GM10266 (cell line): ENCODE results near the gene CNGA3.

Experiments used
- DNase-seq: peaks from one replicate; pipeline ENCODE4 v3.0.0; 2012; ENCODE audit errors: extremely low spot score
- CTCF ChIP-seq: IDR thresholded peaks from 2 replicates; pipeline ENCODE4 v1.5.1; 2012; ENCODE audit warnings: mild to moderate bottlenecking, low read depth; ENCODE audit not compliant: control insufficient read depth, insufficient read depth; ENCODE audit errors: missing control alignments

The CNGA3 gene

GRCh38 chr2:98390571-98391476, 44.6 kb downstream of the CNGA3 start:
- TF ChIP-seq CTCF, result no peak
- DNase-seq, result no peak

GRCh38 chr2:98391581-98392270, 45.5 kb downstream of the CNGA3 start:
- TF ChIP-seq CTCF, result no peak
- DNase-seq, result no peak

DNA sequence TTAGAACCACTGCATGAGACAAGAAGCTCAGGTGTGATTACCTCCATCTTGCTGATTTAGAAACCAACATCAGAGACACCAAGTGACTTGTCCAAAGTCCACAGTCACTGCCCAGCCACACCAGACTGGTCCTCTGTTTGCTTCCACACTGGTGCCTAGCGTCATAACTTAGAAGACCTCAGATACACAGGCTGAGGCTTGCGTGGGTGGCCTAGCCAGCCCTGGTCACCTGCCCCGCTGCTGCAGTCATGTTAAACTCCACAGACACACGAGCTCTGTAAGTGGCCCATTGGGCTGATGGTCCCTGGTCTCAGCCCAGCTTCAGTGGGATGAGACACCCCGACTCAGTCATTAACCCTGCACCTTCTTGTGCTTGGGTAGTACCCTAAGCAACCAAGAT, 47.1 kb downstream of the CNGA3 start:
- no peak for TF ChIP-seq CTCF
- DNase-seq, result no peak

- DNase-seq, result no peak
- no peak for TF ChIP-seq CTCF
Measured at GRCh38 chr2:98394595-98395153, 48.4 kb downstream of the CNGA3 start.

GRCh38 chr2:98395977-98396376, 49.7 kb downstream of the CNGA3 start:
- DNase-seq, result no peak

DNA sequence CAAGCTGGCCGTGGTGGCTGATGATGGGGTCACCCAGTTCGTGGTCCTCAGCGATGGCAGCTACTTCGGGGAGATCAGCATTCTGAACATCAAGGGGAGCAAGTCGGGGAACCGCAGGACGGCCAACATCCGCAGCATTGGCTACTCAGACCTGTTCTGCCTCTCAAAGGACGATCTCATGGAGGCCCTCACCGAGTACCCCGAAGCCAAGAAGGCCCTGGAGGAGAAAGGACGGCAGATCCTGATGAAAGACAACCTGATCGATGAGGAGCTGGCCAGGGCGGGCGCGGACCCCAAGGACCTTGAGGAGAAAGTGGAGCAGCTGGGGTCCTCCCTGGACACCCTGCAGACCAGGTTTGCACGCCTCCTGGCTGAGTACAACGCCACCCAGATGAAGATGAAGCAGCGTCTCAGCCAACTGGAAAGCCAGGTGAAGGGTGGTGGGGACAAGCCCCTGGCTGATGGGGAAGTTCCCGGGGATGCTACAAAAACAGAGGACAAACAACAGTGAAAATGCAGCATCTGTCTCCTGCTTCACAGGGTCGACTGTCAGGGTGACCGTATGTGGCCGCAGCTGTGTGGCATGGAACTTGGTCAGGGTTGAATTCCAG, 50.6 kb downstream of the CNGA3 start:
- no peak for DNase-seq
- no peak for TF ChIP-seq CTCF

More at GRCh38 chr2:98395977-98396376, 49.7 kb downstream of the CNGA3 start:
- TF ChIP-seq CTCF, result no peak
